ENCODE data around the gene MAP2.

Gene MAP2

DNA sequence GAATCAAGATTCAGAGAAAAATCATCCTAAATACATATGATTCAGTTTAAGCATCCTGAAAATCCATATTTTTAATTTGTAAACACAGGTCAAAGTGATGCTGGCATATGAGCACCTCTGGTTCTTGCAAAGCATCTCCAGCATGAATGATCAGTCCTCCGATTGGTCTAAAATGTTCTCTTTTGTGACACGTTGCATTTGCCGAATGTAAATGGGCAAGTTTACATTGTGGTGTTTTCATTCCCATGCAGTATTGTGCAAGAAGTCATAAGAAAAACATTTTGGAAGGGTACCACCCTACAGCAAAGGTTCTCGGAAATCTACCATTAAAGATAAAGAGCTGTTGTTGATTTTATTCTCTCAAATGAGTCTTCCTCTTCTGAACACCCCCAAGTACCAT lies 239.8 kb downstream of the MAP2 start:
- no peak for DNase-seq

DNA sequence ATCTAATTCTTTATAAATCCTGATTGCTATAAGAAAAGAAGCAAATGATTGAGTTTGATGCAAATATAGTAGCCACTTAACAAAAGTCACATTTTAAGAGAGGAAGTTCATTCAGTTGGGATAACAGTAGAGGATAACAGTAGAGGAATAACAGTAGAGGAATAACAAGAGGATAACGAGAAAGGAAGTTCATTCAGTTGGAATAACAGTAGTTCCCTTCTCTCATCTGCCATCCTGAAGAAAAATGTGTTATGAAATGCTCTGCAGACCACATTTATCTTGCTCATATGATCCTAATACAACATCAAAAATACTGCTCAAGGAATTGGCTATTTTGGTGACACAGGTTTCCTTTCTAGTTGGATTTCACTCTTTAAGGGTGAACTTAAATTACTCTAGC lies 242.4 kb downstream of the MAP2 start:
- DNase-seq = no peak

DNA sequence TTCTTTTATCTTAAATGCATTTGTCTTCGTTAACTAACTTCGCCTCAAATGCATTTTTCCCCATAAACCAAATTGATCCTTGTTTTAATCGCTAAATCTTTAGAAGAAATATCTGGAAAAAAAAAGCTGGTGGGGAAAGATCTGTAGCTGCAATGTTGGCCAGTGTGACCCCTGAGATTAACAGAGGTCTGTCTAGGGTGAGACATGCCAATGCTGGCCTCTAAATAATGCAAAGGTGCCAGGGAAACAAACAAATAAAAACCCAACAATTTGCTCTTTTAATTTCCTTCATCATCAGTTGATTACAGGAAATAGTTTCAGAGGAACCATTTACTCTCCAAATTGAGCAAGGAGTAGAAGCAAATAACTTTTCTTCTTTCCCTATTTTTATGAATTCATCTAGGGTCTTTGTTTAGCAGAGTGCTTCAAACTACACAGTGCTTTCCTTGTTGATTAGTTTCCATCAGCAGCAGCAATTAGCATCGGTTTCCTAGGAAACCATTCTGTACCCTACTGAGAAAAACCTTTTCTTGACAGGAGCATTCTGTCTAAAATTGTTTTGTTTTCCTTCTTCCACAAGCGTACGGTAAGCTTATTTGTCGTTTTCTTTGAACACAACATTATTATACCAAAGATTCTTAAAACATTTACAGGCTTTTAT lies 247.3 kb downstream of the MAP2 start:
- no peak for DNase-seq

DNA sequence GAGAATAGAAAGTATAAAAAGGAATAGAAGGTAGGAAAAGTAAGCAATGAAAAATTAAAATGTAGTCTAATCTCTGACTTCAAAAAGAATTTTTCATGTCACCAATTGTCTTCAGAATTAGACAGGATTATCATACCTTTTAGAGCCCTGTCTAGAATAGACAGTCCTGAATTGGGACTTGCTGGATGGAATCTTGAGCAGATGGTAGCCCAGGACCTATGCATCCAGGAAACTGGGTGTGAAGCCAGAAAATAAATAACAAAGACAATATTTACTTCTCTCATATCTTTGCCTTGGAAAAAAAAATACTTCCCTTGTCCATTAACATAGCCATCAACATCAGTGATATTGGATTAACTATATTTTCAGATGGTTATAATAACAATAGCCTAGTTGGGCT lies 250.0 kb downstream of the MAP2 start:
- no peak for DNase-seq

DNA sequence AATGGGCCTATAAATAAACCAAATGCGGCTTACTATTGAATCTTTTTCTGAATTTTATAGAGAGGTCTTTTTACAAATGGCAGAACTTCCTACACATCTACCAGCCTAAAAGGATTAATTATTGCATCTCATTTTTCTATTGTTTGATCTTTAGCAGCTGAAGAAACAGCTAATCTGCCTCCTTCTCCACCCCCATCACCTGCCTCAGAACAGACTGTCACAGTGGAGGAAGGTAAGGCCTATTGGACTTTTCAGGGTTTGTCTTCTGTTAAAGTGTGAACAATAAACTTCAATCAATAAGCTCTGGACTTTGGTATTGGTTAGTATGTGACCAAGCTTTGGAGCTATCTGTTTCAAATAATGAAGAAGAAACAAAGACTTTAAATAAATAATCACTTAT lies 256.7 kb downstream of the MAP2 start:
- DNase-seq = no peak

DNA sequence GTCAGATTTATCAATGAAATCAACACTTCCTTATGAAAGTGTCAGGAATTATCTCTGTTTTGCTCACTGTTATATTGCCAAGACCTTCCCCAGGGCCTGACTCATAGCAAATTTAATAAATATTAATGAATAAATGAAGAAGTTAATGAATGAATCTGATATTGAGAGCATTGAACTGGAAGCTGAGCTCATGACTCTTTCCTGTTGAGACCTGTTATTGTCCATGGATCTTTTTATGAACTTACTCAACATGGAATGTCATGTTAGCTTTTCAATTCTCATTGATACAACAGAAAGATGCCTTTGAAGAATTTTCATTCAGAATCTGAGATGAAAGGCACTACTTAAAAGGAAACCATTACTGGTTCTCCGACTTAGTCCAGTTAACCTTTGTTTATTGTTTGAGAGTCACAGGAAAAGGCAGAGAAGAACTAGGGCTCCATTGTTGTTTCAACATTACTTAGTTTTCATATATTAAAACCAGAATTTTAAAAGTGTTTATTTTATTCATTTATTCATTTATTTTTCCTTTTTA lies 257.4 kb downstream of the MAP2 start:
- no peak for DNase-seq

DNA sequence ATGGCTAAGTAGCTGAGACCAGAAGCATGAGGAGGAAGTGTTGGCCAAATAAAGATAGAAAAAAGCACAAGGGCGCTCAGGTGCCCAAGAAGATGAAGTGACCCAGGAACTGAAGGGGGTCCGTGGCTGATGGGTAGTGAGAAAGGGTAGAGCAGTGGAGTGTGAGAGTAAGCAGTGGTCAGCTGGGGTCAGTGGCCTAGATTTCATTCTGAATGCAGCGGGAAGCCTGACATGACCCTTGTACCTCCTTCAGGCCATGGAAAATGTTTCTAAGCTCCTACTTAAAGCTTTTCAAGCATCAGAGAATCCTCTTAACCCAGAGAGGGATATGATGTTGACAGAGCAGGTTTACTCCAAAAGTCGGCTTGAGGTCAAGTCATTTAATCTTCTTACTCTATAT lies 258.8 kb downstream of the MAP2 start:
- no peak for DNase-seq

DNA sequence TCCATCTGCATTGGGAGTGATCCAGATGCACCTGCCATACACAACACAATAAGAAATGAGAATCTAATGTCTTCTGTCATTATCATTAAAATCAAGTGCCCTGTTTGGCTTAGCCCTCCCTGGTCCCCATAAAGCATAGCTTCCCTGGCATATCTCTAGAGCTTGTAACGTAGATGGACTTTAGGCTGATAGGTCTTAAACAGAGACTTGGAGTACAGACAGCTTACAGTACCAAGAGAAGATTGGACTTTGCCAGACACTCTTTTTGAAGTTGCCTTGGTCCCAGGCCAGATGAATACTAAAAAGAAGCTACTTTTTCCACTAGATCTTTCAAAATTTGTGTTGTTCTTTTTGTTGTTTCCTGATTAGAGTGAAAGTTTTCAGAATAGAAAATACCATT lies 261.5 kb downstream of the MAP2 start:
- no peak for DNase-seq

DNA sequence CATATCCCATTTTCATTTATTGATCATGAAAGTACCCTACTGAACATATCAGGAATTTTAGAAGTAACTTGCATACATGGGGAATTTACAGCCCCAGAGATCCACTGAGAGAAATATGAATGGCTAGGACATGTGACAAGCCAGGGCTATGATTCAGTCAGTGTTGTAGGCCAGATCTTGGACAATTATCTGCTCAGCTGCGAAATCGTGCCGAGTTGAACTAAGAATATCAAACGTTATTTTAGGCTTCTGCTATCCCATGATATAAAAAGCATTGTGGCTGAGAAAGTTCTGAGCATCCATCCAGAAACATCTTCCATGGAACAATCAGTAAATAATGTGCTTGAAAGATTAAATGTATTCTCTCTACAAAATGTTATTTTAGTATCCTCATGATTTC lies 262.1 kb downstream of the MAP2 start:
- DNase-seq = no peak

DNA sequence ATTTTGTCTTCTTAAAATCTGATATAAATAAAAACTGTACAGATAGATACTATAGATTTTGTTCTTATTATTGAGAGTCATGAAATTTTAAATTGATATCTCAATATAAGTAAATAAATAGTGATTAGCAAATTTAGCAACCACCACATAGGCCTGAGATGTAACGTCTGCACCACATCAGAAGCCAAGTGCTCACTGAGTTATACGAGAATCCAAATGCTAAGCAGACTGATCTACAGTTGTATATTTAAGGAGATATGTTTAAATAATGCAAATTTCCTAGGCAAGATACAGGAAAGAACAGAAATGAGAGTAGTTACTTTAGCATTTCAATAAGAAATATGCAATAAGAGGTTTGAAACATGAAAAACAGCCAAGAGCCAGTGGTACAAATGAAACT lies 262.6 kb downstream of the MAP2 start:
- no peak for DNase-seq

DNA sequence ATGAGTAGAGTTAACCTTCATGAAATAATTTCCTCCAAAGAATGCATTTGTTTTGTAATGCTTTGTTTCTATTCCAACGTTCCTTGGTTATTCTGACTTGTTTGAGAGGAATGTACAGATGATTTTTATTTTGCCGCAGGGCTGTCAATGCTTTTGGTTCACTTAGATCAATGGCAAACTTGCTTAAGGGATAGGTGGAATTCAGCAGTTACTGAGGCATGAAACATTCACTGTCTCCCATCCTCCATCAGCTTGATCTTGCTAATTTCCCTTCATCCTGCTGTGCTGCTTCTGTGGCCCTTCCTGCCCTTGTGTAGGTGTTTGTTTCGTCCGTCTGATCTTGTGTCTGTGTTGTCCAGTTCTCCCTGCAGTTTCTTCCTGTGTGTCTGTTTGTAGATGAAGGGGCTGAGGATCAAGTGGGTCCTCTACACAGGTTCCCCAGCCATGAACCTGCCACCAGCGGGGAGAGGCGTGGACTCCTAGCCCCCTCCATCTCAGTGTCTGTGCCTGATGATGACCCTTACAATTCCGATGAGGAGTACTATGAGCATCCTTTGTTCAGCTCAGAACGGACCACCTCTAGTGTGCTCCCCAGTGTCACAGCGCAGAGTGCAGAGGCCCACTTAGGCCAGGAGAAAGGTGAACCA lies 263.6 kb downstream of the MAP2 start:
- DNase-seq = no peak

DNA sequence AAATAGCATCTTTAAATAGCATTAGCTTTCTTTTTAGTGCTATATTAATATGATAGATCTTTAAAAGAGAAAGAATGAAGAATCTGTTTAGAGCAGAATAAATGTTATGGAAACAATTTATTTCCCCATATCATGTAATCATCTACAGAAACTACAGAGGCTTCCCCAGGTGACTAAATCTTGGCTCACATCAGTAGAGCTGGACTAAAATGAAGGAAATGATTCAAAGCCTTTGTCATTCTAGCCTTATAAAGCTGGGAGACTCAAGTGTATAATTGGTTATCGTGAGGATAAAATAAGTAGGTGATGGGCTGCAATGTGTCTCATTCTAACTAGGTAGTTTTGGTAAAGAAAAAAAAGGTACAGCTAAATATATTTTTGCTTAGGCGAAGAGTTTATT lies 264.5 kb downstream of the MAP2 start:
- no peak for DNase-seq

DNA sequence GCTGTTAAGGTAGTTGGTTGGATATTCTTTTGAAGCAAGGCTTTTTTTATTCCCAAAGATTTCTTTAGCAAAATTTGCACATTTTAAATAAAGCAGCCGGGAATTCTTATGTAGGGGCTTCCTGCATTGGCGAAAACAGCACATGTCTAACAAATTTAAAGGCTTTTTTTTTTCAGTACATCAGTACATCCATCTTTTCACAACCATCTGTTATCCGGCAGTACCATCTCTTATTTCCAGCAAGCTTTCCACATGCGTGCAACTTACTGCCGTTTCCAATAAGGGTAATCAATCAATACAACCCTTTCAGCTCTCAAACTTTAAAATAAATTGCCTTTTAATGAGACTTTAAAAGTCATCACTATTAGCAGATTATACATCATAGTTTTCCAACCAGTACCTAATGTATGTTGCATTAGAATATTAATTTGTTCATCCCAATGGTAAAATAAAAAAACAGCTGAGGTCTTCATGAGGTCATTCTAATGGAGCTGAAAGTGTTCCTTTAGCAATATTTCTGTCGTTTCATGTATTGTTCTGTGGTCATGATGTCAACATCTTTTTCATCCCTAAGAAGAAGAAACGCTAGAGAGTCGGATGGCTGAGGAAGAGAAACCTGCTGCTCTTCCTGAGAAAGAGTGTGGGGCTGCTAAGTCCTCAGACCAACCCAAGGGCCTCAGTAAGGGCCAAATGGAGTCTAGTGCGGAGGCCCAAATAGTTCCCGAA lies 266.3 kb downstream of the MAP2 start:
- DNase-seq = no peak

DNA sequence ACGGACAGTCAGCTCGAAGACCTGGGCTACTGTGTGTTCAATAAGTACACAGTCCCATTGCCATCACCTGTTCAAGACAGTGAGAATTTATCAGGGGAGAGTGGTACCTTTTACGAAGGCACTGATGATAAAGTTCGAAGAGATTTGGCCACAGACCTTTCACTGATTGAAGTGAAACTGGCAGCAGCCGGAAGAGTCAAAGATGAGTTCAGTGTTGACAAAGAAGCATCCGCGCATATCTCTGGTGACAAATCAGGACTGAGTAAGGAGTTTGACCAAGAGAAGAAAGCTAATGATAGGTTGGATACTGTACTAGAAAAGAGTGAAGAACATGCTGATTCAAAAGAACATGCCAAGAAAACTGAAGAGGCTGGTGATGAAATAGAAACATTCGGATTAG lies 270.9 kb downstream of the MAP2 start:
- no peak for DNase-seq

DNA sequence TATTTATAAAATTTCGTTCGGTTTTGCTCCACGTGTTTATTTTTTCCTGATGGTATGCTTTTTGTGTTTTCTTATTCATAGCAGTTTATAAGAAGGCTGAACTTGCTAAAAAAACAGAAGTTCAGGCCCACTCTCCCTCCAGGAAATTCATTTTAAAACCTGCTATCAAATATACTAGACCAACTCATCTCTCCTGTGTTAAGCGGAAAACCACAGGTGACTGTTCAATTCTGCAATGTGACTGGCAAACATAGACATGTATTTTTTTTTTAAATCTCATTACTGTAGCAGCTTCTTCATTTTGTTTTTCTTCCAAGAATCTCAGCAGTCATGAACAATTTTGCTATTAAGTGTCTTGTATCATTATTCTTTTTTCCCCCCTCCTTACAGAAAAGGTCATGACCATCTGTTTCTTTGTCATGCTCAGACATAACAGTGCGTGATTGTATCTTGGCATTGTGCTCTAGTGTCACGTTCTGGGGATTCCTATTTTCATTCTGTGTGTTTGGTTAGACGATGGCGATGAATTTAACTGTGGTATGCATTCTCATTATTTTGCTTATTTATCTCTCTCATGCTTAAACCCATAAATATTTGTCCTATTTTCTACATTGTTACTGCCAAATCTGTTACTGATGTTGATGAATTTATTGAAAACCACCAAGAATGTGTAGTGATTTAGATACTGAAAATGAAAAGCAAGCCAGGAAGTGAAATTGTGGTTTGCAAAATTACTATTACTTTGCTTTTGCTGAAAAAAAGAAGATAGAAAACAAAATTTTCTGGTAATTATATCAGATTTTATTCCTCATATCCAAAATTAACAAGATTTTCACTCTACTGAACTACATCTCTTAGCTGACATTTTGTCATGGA lies 273.2 kb downstream of the MAP2 start:
- DNase-seq = no peak

DNA sequence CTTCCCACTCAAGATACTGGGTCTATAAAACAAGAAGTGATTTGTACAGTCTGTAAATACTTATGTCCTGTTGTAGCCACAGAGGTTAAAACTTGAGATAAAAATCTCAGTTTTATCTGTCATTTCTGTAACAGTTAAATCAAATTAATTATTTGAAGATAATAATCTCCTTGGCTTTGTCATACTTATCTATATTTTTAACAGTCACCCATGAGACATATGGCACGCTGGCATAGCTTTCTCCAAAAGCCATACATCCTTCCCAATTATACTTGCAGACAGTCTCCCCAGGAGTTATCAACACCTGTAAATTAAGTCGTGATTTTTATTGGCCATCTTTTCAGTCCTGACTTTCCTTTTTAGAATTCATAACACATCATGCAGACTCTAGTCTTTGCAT lies 278.9 kb downstream of the MAP2 start:
- no peak for DNase-seq

DNA sequence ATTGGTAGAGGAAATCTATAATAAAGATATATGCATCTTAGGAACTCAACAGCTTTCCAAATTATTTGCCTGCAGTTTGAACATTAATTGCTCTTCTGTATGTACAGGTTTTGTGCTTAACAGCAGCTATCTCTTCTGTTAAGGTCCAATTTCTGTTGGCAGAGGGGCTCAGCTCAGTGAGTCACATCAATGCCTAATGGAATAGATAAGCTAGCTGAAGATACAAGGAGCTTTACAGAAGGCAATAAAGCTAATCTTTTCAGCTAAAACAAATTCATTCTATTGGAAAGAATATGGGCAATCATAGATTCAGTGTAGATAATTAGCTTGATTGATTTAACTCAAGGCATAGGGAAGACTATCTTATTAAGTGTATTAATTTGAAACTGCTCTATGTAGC lies 289.4 kb downstream of the MAP2 start:
- DNase-seq = no peak

DNA sequence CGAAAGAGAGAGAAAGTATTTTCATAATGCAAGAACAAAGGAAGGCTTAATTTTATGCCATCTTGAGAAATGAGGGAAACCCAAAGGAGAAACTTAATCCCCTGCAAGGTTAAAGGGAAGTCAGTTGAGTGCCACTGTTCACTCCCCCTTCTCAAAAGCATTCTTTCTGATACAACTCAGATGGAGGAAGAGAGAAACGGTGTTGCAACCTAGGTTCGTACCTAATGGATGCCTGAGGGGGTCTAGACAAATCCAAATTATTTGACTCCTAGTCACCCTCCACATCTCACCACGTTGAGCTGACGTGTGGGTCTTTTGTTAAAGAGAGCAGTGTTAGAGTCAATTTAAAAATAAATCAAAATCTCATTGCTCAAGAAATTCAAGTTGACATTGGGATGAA lies 295.2 kb downstream of the MAP2 start:
- DNase-seq = no peak

DNA sequence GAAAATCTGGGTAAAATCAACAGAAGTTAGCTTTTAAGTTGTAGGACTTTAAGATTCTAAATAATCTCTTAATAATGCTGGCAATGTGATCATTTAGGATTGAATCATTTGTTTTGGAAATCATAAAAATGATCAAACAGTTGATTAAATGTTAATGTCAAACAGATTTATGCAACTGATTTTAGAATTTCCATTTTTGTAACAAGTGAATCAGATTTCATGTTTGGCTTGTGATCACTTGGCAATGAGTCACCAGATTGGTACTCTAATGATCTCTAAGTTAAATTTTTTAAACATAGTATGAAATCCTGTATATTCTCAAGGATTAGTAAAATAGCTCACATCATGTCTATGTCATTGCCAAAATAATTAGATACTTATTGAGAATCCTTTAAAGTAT lies 297.6 kb downstream of the MAP2 start:
- DNase-seq = no peak

DNA sequence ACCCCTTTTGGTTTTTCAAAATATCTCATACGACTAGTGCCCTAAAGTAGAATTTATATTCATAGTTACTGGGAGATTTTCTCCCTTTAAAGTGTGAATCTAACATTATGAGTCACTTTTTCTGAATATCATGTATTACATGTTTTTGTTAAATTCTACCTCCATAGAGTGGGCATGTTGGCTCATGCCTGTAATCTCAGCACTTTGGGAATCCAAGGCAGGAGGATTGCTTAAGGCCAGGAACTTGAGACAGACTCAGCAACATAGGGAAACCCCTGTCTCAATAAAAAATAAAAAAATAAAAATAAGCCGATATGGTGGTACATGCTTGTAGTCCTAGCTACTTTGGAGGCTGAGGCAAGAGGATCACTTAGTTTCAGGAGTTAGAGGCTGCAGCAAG lies 302.5 kb downstream of the MAP2 start:
- DNase-seq = no peak

DNA sequence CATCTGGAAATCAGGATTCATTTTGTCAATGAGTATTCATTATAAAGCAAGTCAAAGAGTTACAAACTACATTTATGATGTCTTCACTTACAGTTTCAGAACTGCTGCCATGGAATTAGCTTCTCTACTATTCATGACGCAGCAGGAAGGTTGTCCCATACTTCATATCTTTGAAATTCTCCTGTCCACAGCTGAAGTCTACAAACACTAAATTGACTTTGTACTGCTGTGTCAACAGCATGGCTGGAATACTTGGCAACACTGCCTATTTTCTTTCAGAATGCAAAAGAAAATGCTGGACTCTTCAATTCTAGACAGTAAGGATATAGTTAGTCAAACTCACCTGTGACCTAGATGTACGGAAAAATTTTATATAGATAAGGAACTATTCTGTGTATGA lies 303.2 kb downstream of the MAP2 start:
- no peak for DNase-seq

DNA sequence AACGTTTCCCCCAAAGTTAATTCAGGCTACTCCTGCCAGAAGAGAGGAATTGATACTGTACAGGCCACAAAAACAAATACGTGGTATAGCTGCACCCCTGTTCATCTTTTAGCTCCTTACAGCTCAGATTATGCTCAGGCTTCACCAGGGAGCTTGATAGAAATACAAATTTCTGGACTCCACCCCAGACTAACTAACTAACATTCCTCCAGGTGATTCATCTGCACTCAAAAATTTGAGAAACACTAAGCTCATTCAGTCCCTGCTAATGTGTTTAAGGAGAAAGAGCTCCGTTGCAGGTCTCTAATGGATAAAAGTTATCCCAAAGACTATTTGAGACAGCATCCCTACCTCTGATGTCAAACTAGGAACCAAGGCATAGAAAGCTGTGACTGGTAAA lies 311.0 kb downstream of the MAP2 start:
- DNase-seq = no peak

DNA sequence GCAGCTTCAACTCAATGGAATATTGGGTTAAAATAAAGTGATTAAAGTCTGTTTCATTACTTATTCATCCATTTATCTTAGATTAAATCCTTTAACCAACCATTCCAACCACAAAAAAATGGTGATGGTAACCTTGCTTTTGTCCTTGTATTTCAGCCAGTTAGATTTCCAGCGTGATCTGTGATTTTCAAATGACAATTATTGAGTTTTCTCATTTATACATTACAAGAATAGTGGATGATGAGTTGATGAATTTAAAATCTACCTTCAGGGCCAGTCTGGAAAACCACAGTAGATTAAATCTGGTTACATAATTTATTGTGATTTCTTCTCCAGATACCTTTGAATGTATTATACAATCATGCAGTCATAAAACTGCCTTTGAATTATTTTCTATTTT lies 318.1 kb downstream of the MAP2 start:
- no peak for DNase-seq
